Central memory CD8-positive, alpha-beta T cell (primary cell): Measurements from ENCODE around the gene LEO1.
"Not testable (repeated sequence)": the region's sequence is repeated elsewhere in the genome, so short reads cannot be mapped to it uniquely, and the experiment has no call there.

Experiments
- ATAC-seq: fragments of 150-1000 bp; cut with Tn5 transposase; replicated peaks from 2 replicates; pipeline ENCODE4 v1.10.0; 2022; ENCODE audit warnings: mild to moderate bottlenecking, moderate FRiP score, moderate number of reproducible peaks; ENCODE audit not compliant: poor library complexity, severe bottlenecking; ENCODE audit errors: extremely low read depth
- DNase-seq, 2 donors: peaks; one replicate each; pipeline ENCODE4 v3.0.0; 2021; ENCODE audit warnings: low spot score in 2 of 2
- H3K27ac Mint-ChIP-seq: one replicate; pipeline ENCODE4 v1.8.0; 2022; ENCODE audit warnings: low read depth, mild to moderate bottlenecking, moderate library complexity, mixed read lengths
- H3K27me3 Mint-ChIP-seq: one replicate; pipeline ENCODE4 v1.8.0; 2022; ENCODE audit warnings: mixed read lengths
- H3K36me3 Mint-ChIP-seq: one replicate; pipeline ENCODE4 v1.8.0; 2022; ENCODE audit warnings: mild to moderate bottlenecking, moderate library complexity, mixed read lengths; ENCODE audit not compliant: insufficient read depth
- H3K4me1 Mint-ChIP-seq: one replicate; pipeline ENCODE4 v1.8.0; 2022; ENCODE audit warnings: mixed read lengths
- H3K4me3 Mint-ChIP-seq: one replicate; pipeline ENCODE4 v1.8.0; 2022; ENCODE audit warnings: mild to moderate bottlenecking, moderate library complexity, mixed read lengths
- H3K9me3 Mint-ChIP-seq: one replicate; pipeline ENCODE4 v1.8.0; 2022; ENCODE audit warnings: mixed read lengths

LEO1 gene

GRCh38 chr15:52010633-52011595 lies 39.3 kb upstream of the LEO1 start:
- ATAC-seq (no peak), DNase-seq (no peak)
- Mint-ChIP-seq H3K27ac (no peak overlapping the region), H3K27me3 (no peaks in the 10 kb centered on the region), H3K4me1 (no peaks in the 10 kb centered on the region), H3K4me3 (no peak overlapping the region), H3K36me3 (peaks cover 2% of the 10 kb centered on the region), H3K9me3 (no peaks in the 10 kb centered on the region)

- H3K27me3 Mint-ChIP-seq: no peaks in the 10 kb centered on the region
- ATAC-seq (no peak), DNase-seq (no peak)
- H3K4me1 Mint-ChIP-seq: no peaks in the 10 kb centered on the region
- no peaks in the 10 kb centered on the region for H3K9me3 Mint-ChIP-seq
- no peak overlapping the region for H3K27ac Mint-ChIP-seq
- peaks cover 4% of the 10 kb centered on the region for H3K36me3 Mint-ChIP-seq
- H3K4me3 Mint-ChIP-seq: no peak overlapping the region
Measured at GRCh38 chr15:52008698-52009434, 37.3 kb upstream of the LEO1 start.

GRCh38 chr15:52008359-52008697 lies 36.8 kb upstream of the LEO1 start:
- no peak for ATAC-seq
- Mint-ChIP-seq H3K27ac (no peak overlapping the region), H3K4me3 (no peak overlapping the region), H3K4me1 (no peaks in the 10 kb centered on the region), H3K36me3 (peaks cover 4% of the 10 kb centered on the region), H3K27me3 (no peaks in the 10 kb centered on the region), H3K9me3 (no peaks in the 10 kb centered on the region)
- no peak for DNase-seq

- H3K4me1 Mint-ChIP-seq: no peaks in the 10 kb centered on the region
- H3K9me3 Mint-ChIP-seq: no peaks in the 10 kb centered on the region
- DNase-seq (no peak), ATAC-seq (no peak)
- peaks cover 4% of the 10 kb centered on the region for H3K36me3 Mint-ChIP-seq
- H3K27me3 Mint-ChIP-seq: no peaks in the 10 kb centered on the region
- no peak overlapping the region for H3K4me3 Mint-ChIP-seq
- no peak overlapping the region for H3K27ac Mint-ChIP-seq
Measured at GRCh38 chr15:52006702-52007340, 35.2 kb upstream of the LEO1 start.

GRCh38 chr15:52005748-52006701 lies 34.4 kb upstream of the LEO1 start:
- Mint-ChIP-seq H3K4me1 (no peaks in the 10 kb centered on the region), H3K9me3 (no peaks in the 10 kb centered on the region), H3K36me3 (peaks cover 4% of the 10 kb centered on the region), H3K27ac (no peak overlapping the region), H3K4me3 (peak overlapping the region; percentile 18), H3K27me3 (no peaks in the 10 kb centered on the region)
- ATAC-seq: no peak
- no peak for DNase-seq

GRCh38 chr15:52004806-52005205 lies 33.2 kb upstream of the LEO1 start:
- Mint-ChIP-seq H3K27me3 (no peaks in the 10 kb centered on the region), H3K9me3 (no peaks in the 10 kb centered on the region), H3K4me3 (no peak overlapping the region), H3K27ac (no peak overlapping the region), H3K4me1 (no peaks in the 10 kb centered on the region), H3K36me3 (peaks cover 2% of the 10 kb centered on the region)
- no peak for ATAC-seq
- no peak for DNase-seq

GRCh38 chr15:52003710-52004109 lies 32.1 kb upstream of the LEO1 start:
- no peaks in the 10 kb centered on the region for H3K9me3 Mint-ChIP-seq
- H3K36me3 Mint-ChIP-seq: peaks cover 2% of the 10 kb centered on the region
- ATAC-seq: no peak
- no peak overlapping the region for H3K4me3 Mint-ChIP-seq
- no peak for DNase-seq
- H3K4me1 Mint-ChIP-seq: no peaks in the 10 kb centered on the region
- H3K27me3 Mint-ChIP-seq: no peaks in the 10 kb centered on the region
- H3K27ac Mint-ChIP-seq: no peak overlapping the region

GRCh38 chr15:52003089-52003488 lies 31.5 kb upstream of the LEO1 start:
- H3K9me3 Mint-ChIP-seq, H3K4me1 Mint-ChIP-seq, H3K27ac Mint-ChIP-seq, H3K27me3 Mint-ChIP-seq, H3K4me3 Mint-ChIP-seq, H3K36me3 Mint-ChIP-seq, DNase-seq, ATAC-seq: not testable (repeated sequence)

- no peaks in the 10 kb centered on the region for H3K9me3 Mint-ChIP-seq
- ATAC-seq (no peak), DNase-seq (no peak)
- H3K4me3 Mint-ChIP-seq: no peak overlapping the region
- H3K27me3 Mint-ChIP-seq: no peaks in the 10 kb centered on the region
- no peaks in the 10 kb centered on the region for H3K4me1 Mint-ChIP-seq
- peaks cover 3% of the 10 kb centered on the region for H3K36me3 Mint-ChIP-seq
- H3K27ac Mint-ChIP-seq: no peak overlapping the region
Measured at GRCh38 chr15:52002351-52002750, 30.8 kb upstream of the LEO1 start.

- Mint-ChIP-seq H3K9me3 (no peaks in the 10 kb centered on the region), H3K27me3 (no peaks in the 10 kb centered on the region), H3K4me3 (no peak overlapping the region), H3K27ac (no peak overlapping the region), H3K4me1 (no peaks in the 10 kb centered on the region), H3K36me3 (peaks cover 4% of the 10 kb centered on the region)
- DNase-seq: no peak
- ATAC-seq: no peak
Measured at GRCh38 chr15:51992953-51993352, 21.4 kb upstream of the LEO1 start.

- Mint-ChIP-seq H3K9me3 (no peaks in the 10 kb centered on the region), H3K4me1 (no peaks in the 10 kb centered on the region), H3K36me3 (no peaks in the 10 kb centered on the region), H3K4me3 (no peak overlapping the region), H3K27me3 (no peaks in the 10 kb centered on the region), H3K27ac (no peak overlapping the region)
- no peak for DNase-seq
- ATAC-seq: no peak
Measured at GRCh38 chr15:51991141-51991540, 19.6 kb upstream of the LEO1 start.

GRCh38 chr15:51982770-51983103 lies 11.2 kb upstream of the LEO1 start:
- Mint-ChIP-seq H3K27ac (no peak overlapping the region), H3K4me1 (peaks cover 11% of the 10 kb centered on the region), H3K27me3 (no peaks in the 10 kb centered on the region), H3K36me3 (peaks cover 4% of the 10 kb centered on the region), H3K9me3 (no peaks in the 10 kb centered on the region), H3K4me3 (no peak overlapping the region)
- DNase-seq (no peak), ATAC-seq (no peak)
